ENCODE data around the gene MVP. TPM values are rescaled to one million over a fixed set of nuclear protein-coding genes. Genes with fewer than 3 reads are reported as not detected.
"Not testable (repeated sequence)": the region's sequence is repeated elsewhere in the genome, so short reads cannot be mapped to it uniquely, and the experiment has no call there.

Gene MVP
- total RNA-seq, 1 donor from 2014 or later: 2.4 TPM

DNA sequence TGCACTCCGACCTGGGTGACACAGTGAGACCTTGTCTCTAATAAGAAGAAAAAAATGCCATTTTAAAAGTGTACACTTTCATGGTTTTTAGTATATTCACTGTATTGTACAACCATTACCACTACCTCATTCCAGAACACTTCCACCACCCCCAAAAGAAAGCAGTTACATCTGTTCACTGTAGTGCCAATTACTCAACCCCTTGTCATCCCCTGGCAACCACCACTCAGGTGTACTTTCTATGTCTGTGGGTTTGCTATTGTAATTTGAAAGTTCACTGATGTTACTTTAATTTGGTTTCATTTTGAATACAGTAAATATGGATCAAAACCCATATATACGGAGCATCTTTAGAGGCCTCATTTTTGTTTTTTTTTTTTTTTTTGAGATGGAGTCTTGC lies 36.1 kb upstream of the MVP start:
- Histone ChIP-seq H3K36me3 (no peaks in the 10 kb centered on the region), H3K27me3 (peaks cover 3% of the 10 kb centered on the region), H3K4me1 (no peaks in the 10 kb centered on the region), H4K20me1 (ENCODE audit: low read depth) (no peaks in the 10 kb centered on the region), H3K4me2 (no peak overlapping the region), H3K9me3 (ENCODE audit: low read depth) (no peaks in the 10 kb centered on the region), H2AFZ (replicated peaks) (no peak overlapping the region), H3K4me3 (no peak overlapping the region), H3K9ac (no peak overlapping the region), H3F3A (ENCODE audit: low read depth) (peaks cover 6% of the 10 kb centered on the region), H3K79me2 (ENCODE audit: low read depth) (no peaks in the 10 kb centered on the region), H3K27ac (no peak overlapping the region)
- Mint-ChIP-seq H3K36me3 (no peaks in the 10 kb centered on the region), H3K27me3 (ENCODE audit: insufficient read depth, low read depth) (peaks cover 13% of the 10 kb centered on the region), H3K4me3 (no peak overlapping the region), H3K27ac (no peak overlapping the region), H3K9me3 (peaks cover 2% of the 10 kb centered on the region), H3K4me1 (peaks cover 12% of the 10 kb centered on the region)
- DNase-seq (ENCODE audit: low spot score): no peak
- TF ChIP-seq, protein P1, sequence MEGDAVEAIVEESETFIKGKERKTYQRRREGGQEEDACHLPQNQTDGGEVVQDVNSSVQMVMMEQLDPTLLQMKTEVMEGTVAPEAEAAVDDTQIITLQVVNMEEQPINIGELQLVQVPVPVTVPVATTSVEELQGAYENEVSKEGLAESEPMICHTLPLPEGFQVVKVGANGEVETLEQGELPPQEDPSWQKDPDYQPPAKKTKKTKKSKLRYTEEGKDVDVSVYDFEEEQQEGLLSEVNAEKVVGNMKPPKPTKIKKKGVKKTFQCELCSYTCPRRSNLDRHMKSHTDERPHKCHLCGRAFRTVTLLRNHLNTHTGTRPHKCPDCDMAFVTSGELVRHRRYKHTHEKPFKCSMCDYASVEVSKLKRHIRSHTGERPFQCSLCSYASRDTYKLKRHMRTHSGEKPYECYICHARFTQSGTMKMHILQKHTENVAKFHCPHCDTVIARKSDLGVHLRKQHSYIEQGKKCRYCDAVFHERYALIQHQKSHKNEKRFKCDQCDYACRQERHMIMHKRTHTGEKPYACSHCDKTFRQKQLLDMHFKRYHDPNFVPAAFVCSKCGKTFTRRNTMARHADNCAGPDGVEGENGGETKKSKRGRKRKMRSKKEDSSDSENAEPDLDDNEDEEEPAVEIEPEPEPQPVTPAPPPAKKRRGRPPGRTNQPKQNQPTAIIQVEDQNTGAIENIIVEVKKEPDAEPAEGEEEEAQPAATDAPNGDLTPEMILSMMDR (IDR thresholded peaks at IDR 0.05): no peak
- TF ChIP-seq EZH2phosphoT487 (IDR thresholded peaks at IDR 0.05): no peak
- TF ChIP-seq EZH2 (IDR thresholded peaks at IDR 0.05): no peak

DNA sequence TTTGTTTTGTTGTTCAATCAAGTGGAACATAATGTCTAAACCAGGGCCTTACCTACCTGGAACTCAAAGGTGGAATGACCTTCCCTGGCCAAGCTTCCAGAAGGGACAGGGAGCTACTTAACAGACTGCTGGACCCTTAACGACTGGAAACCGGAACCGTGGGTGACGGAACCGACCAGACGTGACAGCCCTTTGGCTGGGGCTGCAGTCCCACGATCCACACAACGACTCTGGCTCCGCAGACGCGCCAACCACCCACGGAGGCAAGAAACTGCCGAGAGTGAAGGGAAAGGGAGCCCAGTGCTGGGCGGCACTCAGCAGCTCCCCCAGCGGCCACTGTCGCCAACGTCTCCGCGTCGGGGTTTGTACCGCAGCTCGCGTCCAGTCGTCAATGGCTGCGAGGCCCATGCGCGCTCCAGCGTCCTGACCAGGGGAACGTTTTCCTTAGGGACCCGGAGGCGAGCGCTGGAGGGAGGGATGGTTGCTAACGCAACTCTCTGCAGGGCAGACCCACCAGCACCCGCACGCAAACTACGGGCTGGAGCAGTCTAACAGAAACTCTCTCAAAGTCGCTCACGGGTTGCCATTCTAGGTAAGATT lies 35.3 kb upstream of the MVP start:
- H3K4me2 ChIP-seq: peak overlapping the region; percentile 65
- H3F3A ChIP-seq (ENCODE audit: low read depth): peaks cover 11% of the 10 kb centered on the region
- Mint-ChIP-seq H3K27ac (no peak overlapping the region), H3K4me1 (peaks cover 15% of the 10 kb centered on the region), H3K36me3 (no peaks in the 10 kb centered on the region), H3K27me3 (ENCODE audit: insufficient read depth, low read depth) (peaks cover 13% of the 10 kb centered on the region), H3K4me3 (no peak overlapping the region), H3K9me3 (peaks cover 2% of the 10 kb centered on the region)
- H2AFZ ChIP-seq (replicated peaks): peak overlapping the region; percentile 96
- peak overlapping the region; percentile 26 for H3K4me3 ChIP-seq
- no peaks in the 10 kb centered on the region for H3K79me2 ChIP-seq (ENCODE audit: low read depth)
- H3K9me3 ChIP-seq (ENCODE audit: low read depth): no peaks in the 10 kb centered on the region
- peak; percentile 90 for DNase-seq (ENCODE audit: low spot score)
- TF ChIP-seq EZH2 (IDR thresholded peaks at IDR 0.05): no peak
- TF ChIP-seq, protein P1 (IDR thresholded peaks at IDR 0.05): peak; percentile 84
- peak; percentile 47 for TF ChIP-seq EZH2phosphoT487 (IDR thresholded peaks at IDR 0.05)
- H3K9ac ChIP-seq: no peak overlapping the region
- H4K20me1 ChIP-seq (ENCODE audit: low read depth): no peaks in the 10 kb centered on the region
- peaks cover 5% of the 10 kb centered on the region for H3K4me1 ChIP-seq
- no peaks in the 10 kb centered on the region for H3K27me3 ChIP-seq
- H3K36me3 ChIP-seq: no peaks in the 10 kb centered on the region
- no peak overlapping the region for H3K27ac ChIP-seq

DNA sequence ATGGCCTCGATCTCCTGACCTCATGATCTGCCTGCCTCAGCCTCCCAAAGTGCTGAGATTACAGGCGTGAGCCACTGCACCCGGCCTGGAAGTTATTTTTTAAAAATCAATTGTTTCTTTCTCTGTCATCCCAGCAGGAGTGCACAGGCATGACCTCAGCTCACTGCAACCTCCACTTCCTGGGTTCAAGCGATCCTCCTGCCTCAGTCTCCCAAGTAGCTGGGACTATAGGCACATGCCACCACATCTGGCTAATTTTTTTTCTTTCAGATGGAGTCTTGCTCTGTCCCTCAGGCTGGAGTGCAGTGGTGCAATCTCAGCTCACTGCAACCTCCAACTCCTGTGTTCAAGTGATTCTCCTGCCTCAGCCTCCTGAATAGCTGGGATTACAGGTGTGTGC lies 33.1 kb upstream of the MVP start:
- not testable (repeated sequence) for H3K36me3 ChIP-seq; H3K27me3 Mint-ChIP-seq (ENCODE audit: insufficient read depth, low read depth); H3K27me3 ChIP-seq; H3K27ac Mint-ChIP-seq; DNase-seq (ENCODE audit: low spot score); H3K9me3 Mint-ChIP-seq; H4K20me1 ChIP-seq (ENCODE audit: low read depth); H3K4me3 Mint-ChIP-seq; H3K9ac ChIP-seq; H3K36me3 Mint-ChIP-seq; H3K4me3 ChIP-seq; H2AFZ ChIP-seq (replicated peaks); H3K4me2 ChIP-seq; H3K9me3 ChIP-seq (ENCODE audit: low read depth); H3K27ac ChIP-seq
- H3F3A ChIP-seq (ENCODE audit: low read depth): peaks cover 14% of the 10 kb centered on the region
- H3K4me1 ChIP-seq: peaks cover 12% of the 10 kb centered on the region
- H3K4me1 Mint-ChIP-seq: peaks cover 24% of the 10 kb centered on the region
- H3K79me2 ChIP-seq (ENCODE audit: low read depth): peaks cover 16% of the 10 kb centered on the region

DNA sequence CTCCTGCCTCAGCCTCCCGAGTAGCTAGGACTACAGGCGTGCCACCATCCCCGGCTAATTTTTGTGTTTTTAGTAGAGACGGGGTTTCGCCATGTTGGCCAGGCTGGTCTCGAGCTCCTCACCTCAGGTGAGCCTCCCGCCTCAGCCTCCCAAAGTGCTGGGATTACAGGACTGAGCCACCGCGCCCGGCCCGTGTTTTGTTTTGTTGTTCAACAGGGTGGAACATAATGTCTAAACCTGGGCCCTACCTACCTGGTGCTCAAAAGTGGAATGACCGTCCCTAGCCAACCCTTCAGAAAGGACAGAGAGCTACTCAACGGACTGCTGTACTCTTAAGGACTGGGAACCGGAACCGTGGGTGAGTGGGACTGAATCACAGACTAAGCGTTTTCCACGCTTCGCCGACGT lies 30.5 kb upstream of the MVP start:
- peaks cover 18% of the 10 kb centered on the region for H3K4me1 ChIP-seq
- no peaks in the 10 kb centered on the region for H3K9me3 ChIP-seq (ENCODE audit: low read depth)
- peak overlapping the region; percentile 98 for H3K27ac Mint-ChIP-seq
- peaks cover 14% of the 10 kb centered on the region for H3F3A ChIP-seq (ENCODE audit: low read depth)
- peaks cover 35% of the 10 kb centered on the region for H3K4me1 Mint-ChIP-seq
- TF ChIP-seq EZH2 (IDR thresholded peaks at IDR 0.05) (no peak), EZH2phosphoT487 (IDR thresholded peaks at IDR 0.05) (no peak)
- TF ChIP-seq, protein P1 (IDR thresholded peaks at IDR 0.05): no peak
- DNase-seq (ENCODE audit: low spot score): no peak
- H3K4me2 ChIP-seq: peak overlapping the region; percentile 90
- H3K9me3 Mint-ChIP-seq: peaks cover 2% of the 10 kb centered on the region
- H3K79me2 ChIP-seq (ENCODE audit: low read depth): peaks cover 42% of the 10 kb centered on the region
- H4K20me1 ChIP-seq (ENCODE audit: low read depth): peaks cover 24% of the 10 kb centered on the region
- H3K4me3 Mint-ChIP-seq: peak overlapping the region; percentile 97
- peaks cover 8% of the 10 kb centered on the region for H3K27me3 Mint-ChIP-seq (ENCODE audit: insufficient read depth, low read depth)
- peak overlapping the region; percentile 40 for H3K9ac ChIP-seq
- H3K27ac ChIP-seq: no peak overlapping the region
- H3K4me3 ChIP-seq: peak overlapping the region; percentile 95
- no peaks in the 10 kb centered on the region for H3K36me3 ChIP-seq
- H2AFZ ChIP-seq (replicated peaks): peak overlapping the region; percentile 85
- H3K36me3 Mint-ChIP-seq: peaks cover 9% of the 10 kb centered on the region
- H3K27me3 ChIP-seq: no peaks in the 10 kb centered on the region
